Activated CD8-positive, alpha-beta T cell treated with anti-CD3 and anti-CD28 coated beads for 36 hours (primary cell): ENCODE results near the gene LPP. TPM values are rescaled to one million over a fixed set of nuclear protein-coding genes. Genes with fewer than 3 reads are reported as not detected.

Experiments
- ATAC-seq: fragments of 200-7000 bp; cut with Tn5 transposase; one replicate; pipeline ENCODE4 v1.10.0; 2021; ENCODE audit warnings: mild to moderate bottlenecking, moderate library complexity
- CTCF ChIA-PET: fragments of 350-600 bp; sonication (Branson Sonifier 250); formaldehyde crosslinking; loops from one replicate; lab custom pipeline; 2021; ENCODE audit warnings: antibody characterized with exemption; lab: Charles Lee
- POLR2A ChIA-PET: fragments of 350-600 bp; sonication (Branson Sonifier 250); formaldehyde crosslinking; loops from one replicate; lab custom pipeline; 2021; ENCODE audit warnings: antibody characterized with exemption; lab: Charles Lee
- DNase-seq: peaks from one replicate; pipeline ENCODE4 v3.0.0-alpha.2; 2020
- H3K27ac Mint-ChIP-seq: one replicate; pipeline ENCODE4 v1.8.0; 2021; ENCODE audit warnings: mild to moderate bottlenecking, mixed read lengths
- H3K27me3 Mint-ChIP-seq: one replicate; pipeline ENCODE4 v1.8.0; 2021; ENCODE audit warnings: mixed read lengths
- H3K36me3 Mint-ChIP-seq: one replicate; pipeline ENCODE4 v1.8.0; 2021; ENCODE audit warnings: low read depth, mixed read lengths
- H3K4me1 Mint-ChIP-seq: one replicate; pipeline ENCODE4 v1.8.0; 2021; ENCODE audit warnings: low read depth, mixed read lengths
- H3K4me3 Mint-ChIP-seq: one replicate; pipeline ENCODE4 v1.8.0; 2021; ENCODE audit warnings: mild to moderate bottlenecking, moderate library complexity, mixed read lengths
- H3K9me3 Mint-ChIP-seq: one replicate; pipeline ENCODE4 v1.8.0; 2021; ENCODE audit warnings: mixed read lengths
- CTCF ChIP-seq: fragments of 200-600 bp; IDR thresholded peaks from one replicate; pipeline ENCODE4 v1.8.0; 2022; ENCODE audit warnings: antibody characterized with exemption, mild to moderate bottlenecking
- intact Hi-C: fragments of 100-400 bp; cut with micrococcal nuclease; formaldehyde crosslinking; loops from one replicate; pipeline ENCODE4 v1.10.0; 2022
- total RNA-seq, 2 experiments: library from RNA; stranded (reverse); gene quantifications; one replicate each; pipeline ENCODE4 v1.2.3, GENCODE V29; 2021

The LPP gene
- total RNA-seq, 2 experiments from 2014 or later = 16.4 to 22.6 TPM

GRCh38 chr3:188711881-188712247, 557.9 kb downstream of the LPP start:
- CTCF ChIA-PET = no interaction called here
- no peaks in the 10 kb centered on the region for H3K27me3 Mint-ChIP-seq
- POLR2A ChIA-PET = no interaction called here
- no peaks in the 10 kb centered on the region for H3K9me3 Mint-ChIP-seq
- TF ChIP-seq CTCF = no peak
- H3K4me3 Mint-ChIP-seq = no peak overlapping the region
- no peak overlapping the region for H3K27ac Mint-ChIP-seq
- H3K4me1 Mint-ChIP-seq = peaks cover 4% of the 10 kb centered on the region
- DNase-seq = no peak
- ATAC-seq = no peak
- intact Hi-C loops = no loop called here
- H3K36me3 Mint-ChIP-seq = peaks cover 6% of the 10 kb centered on the region

GRCh38 chr3:188712248-188712924, 558.4 kb downstream of the LPP start:
- DNase-seq (no peak), ATAC-seq (no peak)
- ChIA-PET CTCF (no interaction called here), POLR2A (no interaction called here)
- Mint-ChIP-seq H3K27ac (no peak overlapping the region), H3K36me3 (peaks cover 6% of the 10 kb centered on the region), H3K27me3 (no peaks in the 10 kb centered on the region), H3K4me1 (peaks cover 2% of the 10 kb centered on the region), H3K4me3 (no peak overlapping the region), H3K9me3 (no peaks in the 10 kb centered on the region)
- TF ChIP-seq CTCF = no peak
- intact Hi-C loops = no loop called here

GRCh38 chr3:188712991-188713390, 559.0 kb downstream of the LPP start:
- intact Hi-C loops = no loop called here
- Mint-ChIP-seq H3K4me3 (no peak overlapping the region), H3K9me3 (no peaks in the 10 kb centered on the region), H3K27me3 (no peaks in the 10 kb centered on the region), H3K27ac (no peak overlapping the region), H3K4me1 (no peaks in the 10 kb centered on the region), H3K36me3 (peaks cover 6% of the 10 kb centered on the region)
- TF ChIP-seq CTCF = no peak
- DNase-seq (no peak), ATAC-seq (no peak)
- ChIA-PET POLR2A (interaction anchor here (0.6 kb wide), 1 partner anchor 160 kb away, joined by 4 read pairs; no protein-coding TSS in a partner anchor), CTCF (no interaction called here)

- Mint-ChIP-seq H3K4me1 (peaks cover 21% of the 10 kb centered on the region), H3K36me3 (no peaks in the 10 kb centered on the region), H3K27me3 (no peaks in the 10 kb centered on the region), H3K9me3 (no peaks in the 10 kb centered on the region), H3K27ac (no peak overlapping the region), H3K4me3 (no peak overlapping the region)
- ATAC-seq (no peak), DNase-seq (no peak)
- ChIA-PET CTCF (no interaction called here), POLR2A (interaction anchor here (0.6 kb wide), 1 partner anchor 727 kb away, joined by 4 read pairs; no protein-coding TSS in a partner anchor)
- TF ChIP-seq CTCF = no peak
- intact Hi-C loops = no loop called here
Measured at GRCh38 chr3:188719545-188719944, 565.6 kb downstream of the LPP start.

GRCh38 chr3:188720215-188720614, 566.3 kb downstream of the LPP start:
- no peak for ATAC-seq
- Mint-ChIP-seq H3K4me3 (no peak overlapping the region), H3K36me3 (no peaks in the 10 kb centered on the region), H3K27ac (no peak overlapping the region), H3K9me3 (no peaks in the 10 kb centered on the region), H3K27me3 (no peaks in the 10 kb centered on the region), H3K4me1 (peaks cover 21% of the 10 kb centered on the region)
- TF ChIP-seq CTCF = no peak
- ChIA-PET CTCF (no interaction called here), POLR2A (no interaction called here)
- intact Hi-C loops = no loop called here
- DNase-seq = no peak
